Posterior vena cava (tissue), 2 donors: ENCODE measurements around the gene MPZL3. TPM values are rescaled to one million over a fixed set of nuclear protein-coding genes. Genes with fewer than 3 reads are reported as not detected.

Experiments used
- DNase-seq: peaks from one replicate; pipeline ENCODE4 v3.0.0-alpha.2; 2020; ENCODE audit warnings: low spot score
- intact Hi-C, 2 donors: fragments of 100-400 bp; cut with DNase I; formaldehyde crosslinking; loops; one replicate each; pipeline versions ENCODE4 v1.14.1 to v1.14.2; 2022 to 2023
- total RNA-seq, 2 donors: library from RNA; stranded (reverse); fragmentation: NEBNext Ultra II Directional; extraction: Animal tissue kit (Norgen Biotek cat#: 25700); gene quantifications; one replicate each; pipeline ENCODE4 v1.2.1, GENCODE V29; 2021
- donor health status: DM: yes; HTN: yes; CAD: no.
- donor health status: DM: yes; HTN: yes; CAD: no.

MPZL3 gene
- total RNA-seq, 2 donors from 2014 or later, result 0.52 to 1.6 TPM

- no peak for DNase-seq
- intact Hi-C loops, result no loop called here
Observed at GRCh38 chr11:118216621-118217481, 35.3 kb downstream of the MPZL3 start.

- intact Hi-C loops, result no loop called here
- no peak for DNase-seq
Observed at GRCh38 chr11:118215765-118216164, 36.4 kb downstream of the MPZL3 start.

- intact Hi-C loops, result no loop called here
- no peak for DNase-seq
Observed at GRCh38 chr11:118215262-118215661, 36.9 kb downstream of the MPZL3 start.

- DNase-seq, result no peak
- intact Hi-C loops, result no loop called here
Observed at GRCh38 chr11:118214210-118214914, 37.8 kb downstream of the MPZL3 start.

- intact Hi-C loops, result no loop called here
Observed at GRCh38 chr11:118213781-118214180, 38.4 kb downstream of the MPZL3 start.

GRCh38 chr11:118213201-118213600, 39.0 kb downstream of the MPZL3 start:
- DNase-seq, result no peak
- intact Hi-C loops, result no loop called here

More at GRCh38 chr11:118213781-118214180, 38.4 kb downstream of the MPZL3 start:
- DNase-seq, result no peak

- intact Hi-C loops, result no loop called here
- DNase-seq, result no peak
Observed at GRCh38 chr11:118212781-118213191, 39.4 kb downstream of the MPZL3 start.

GRCh38 chr11:118212131-118212725, 39.9 kb downstream of the MPZL3 start:
- DNase-seq, result no peak
- intact Hi-C loops, result no loop called here

GRCh38 chr11:118211006-118211405, 41.2 kb downstream of the MPZL3 start:
- DNase-seq, result no peak
- intact Hi-C loops, result no loop called here

- no peak for DNase-seq
- intact Hi-C loops, result no loop called here
Observed at GRCh38 chr11:118210323-118210722, 41.8 kb downstream of the MPZL3 start.

- intact Hi-C loops, result loop anchor here (10.0 kb wide), 2 partner anchors 56 to 136 kb away; partner anchors contain the start of genes CD3D (in 1 of the 2), CD3G (in 1 of the 2) and MPZL2 (in 1 of the 2)
- DNase-seq, result no peak
Observed at GRCh38 chr11:118209033-118209432, 43.1 kb downstream of the MPZL3 start.

- intact Hi-C loops, result loop anchor here (10.0 kb wide), 2 partner anchors 58 to 138 kb away; partner anchors contain the start of genes CD3D (in 1 of the 2), CD3G (in 1 of the 2) and MPZL2 (in 1 of the 2)
Observed at GRCh38 chr11:118207079-118207478, 45.1 kb downstream of the MPZL3 start.

GRCh38 chr11:118206391-118207031, 45.7 kb downstream of the MPZL3 start:
- intact Hi-C loops, result loop anchor here (10.0 kb wide), 2 partner anchors 58 to 138 kb away; partner anchors contain the start of genes CD3D (in 1 of the 2), CD3G (in 1 of the 2) and MPZL2 (in 1 of the 2)

More at GRCh38 chr11:118207079-118207478, 45.1 kb downstream of the MPZL3 start:
- no peak for DNase-seq

GRCh38 chr11:118205606-118206378, 46.4 kb downstream of the MPZL3 start:
- intact Hi-C loops, result loop anchor here (10.0 kb wide), 2 partner anchors 59 to 139 kb away; partner anchors contain the start of genes CD3D (in 1 of the 2), CD3G (in 1 of the 2) and MPZL2 (in 1 of the 2)
- no peak for DNase-seq

More at GRCh38 chr11:118206391-118207031, 45.7 kb downstream of the MPZL3 start:
- DNase-seq, result no peak

GRCh38 chr11:118202599-118203422, 49.4 kb downstream of the MPZL3 start:
- no peak for DNase-seq
- intact Hi-C loops, result loop anchor here (10.0 kb wide), 2 partner anchors 62 to 142 kb away; partner anchors contain the start of genes CD3D (in 1 of the 2), CD3G (in 1 of the 2) and MPZL2 (in 1 of the 2)

GRCh38 chr11:118201966-118202365, 50.2 kb downstream of the MPZL3 start:
- intact Hi-C loops, result loop anchor here (10.0 kb wide), 2 partner anchors 63 to 143 kb away; partner anchors contain the start of genes CD3D (in 1 of the 2), CD3G (in 1 of the 2) and MPZL2 (in 1 of the 2)
- DNase-seq, result no peak
